Measurements from ENCODE around the gene KCTD18.

Gene KCTD18

DNA sequence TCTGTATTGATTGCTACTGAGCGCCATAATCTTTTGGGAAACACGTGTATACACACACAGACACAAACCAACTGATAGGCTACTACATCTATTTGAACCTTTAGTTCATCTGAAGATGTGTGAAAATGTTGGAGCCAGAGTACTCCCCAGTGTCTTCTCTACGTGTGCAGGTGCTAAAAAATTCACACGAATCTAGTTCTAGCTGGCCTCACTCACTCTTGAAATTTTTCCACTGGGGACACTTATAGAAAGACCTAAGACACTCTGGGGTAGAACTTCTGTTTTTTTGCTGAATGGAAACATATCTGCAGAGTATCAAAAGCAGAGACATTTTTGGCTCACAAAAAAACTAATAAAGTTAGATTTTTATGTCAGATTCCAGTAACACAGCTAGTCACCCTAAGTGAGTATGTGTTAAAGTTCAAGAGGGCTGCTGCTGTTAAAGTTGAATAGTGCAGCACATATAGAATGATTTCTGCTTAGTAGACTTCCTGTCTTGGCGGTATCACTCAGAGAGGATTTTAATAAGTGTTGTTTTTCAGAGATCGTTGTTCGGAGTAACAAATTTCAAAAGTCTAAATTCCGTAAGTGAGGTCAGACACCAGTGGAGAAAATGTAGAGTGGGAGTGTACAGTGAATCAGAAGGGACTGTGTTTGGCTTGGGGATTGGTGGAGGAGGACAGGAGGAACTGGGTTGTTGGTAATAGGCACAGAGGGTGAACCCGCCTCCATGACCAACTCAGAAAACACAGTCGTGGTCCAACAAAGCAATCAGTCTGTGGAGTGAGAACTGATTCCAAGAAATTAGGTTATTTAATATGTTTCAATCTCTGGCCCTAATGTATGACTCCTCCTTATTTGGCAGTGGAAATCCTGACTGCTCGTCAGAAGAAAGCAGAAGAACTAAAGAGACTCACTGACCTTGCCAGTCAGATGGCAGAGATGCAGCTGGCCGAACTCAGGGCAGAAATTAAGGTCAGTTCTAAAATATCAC lies 43.1 kb downstream of the KCTD18 start:
- TF ChIP-seq, protein P1, sequence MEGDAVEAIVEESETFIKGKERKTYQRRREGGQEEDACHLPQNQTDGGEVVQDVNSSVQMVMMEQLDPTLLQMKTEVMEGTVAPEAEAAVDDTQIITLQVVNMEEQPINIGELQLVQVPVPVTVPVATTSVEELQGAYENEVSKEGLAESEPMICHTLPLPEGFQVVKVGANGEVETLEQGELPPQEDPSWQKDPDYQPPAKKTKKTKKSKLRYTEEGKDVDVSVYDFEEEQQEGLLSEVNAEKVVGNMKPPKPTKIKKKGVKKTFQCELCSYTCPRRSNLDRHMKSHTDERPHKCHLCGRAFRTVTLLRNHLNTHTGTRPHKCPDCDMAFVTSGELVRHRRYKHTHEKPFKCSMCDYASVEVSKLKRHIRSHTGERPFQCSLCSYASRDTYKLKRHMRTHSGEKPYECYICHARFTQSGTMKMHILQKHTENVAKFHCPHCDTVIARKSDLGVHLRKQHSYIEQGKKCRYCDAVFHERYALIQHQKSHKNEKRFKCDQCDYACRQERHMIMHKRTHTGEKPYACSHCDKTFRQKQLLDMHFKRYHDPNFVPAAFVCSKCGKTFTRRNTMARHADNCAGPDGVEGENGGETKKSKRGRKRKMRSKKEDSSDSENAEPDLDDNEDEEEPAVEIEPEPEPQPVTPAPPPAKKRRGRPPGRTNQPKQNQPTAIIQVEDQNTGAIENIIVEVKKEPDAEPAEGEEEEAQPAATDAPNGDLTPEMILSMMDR (IDR thresholded peaks at IDR 0.05; ENCODE audit: low read depth, low read length), result no peak
- no peak for TF ChIP-seq EZH2phosphoT487 (IDR thresholded peaks at IDR 0.05; ENCODE audit: low read depth)

DNA sequence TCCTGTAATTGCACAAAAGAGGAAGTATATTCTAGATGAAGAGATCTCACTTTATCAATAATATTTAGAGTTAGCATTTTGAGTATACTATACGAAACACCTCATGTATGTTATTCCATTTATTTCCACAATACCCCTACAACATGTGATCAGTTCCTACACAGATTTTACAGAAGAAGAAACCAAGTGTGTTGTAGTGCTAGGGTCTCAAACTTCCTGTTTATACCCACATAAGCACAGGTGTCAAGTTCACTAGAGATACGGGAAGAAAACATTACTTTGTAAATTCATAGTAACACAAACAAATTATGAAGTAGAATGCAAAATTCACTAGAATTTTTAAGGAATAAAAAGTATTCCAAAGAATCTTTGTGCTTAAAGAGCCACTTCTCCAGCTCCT lies 46.4 kb downstream of the KCTD18 start:
- Histone ChIP-seq H3K27me3 (ENCODE audit: low read depth, low read length) (peaks cover 6% of the 10 kb centered on the region; the same call in 1 of the 2 replicates), H4K20me1 (ENCODE audit: insufficient read depth, low read length) (no peaks in the 10 kb centered on the region), H3K27ac (ENCODE audit: low read length) (no peak overlapping the region), H3K36me3 (replicated peaks; ENCODE audit: low read depth, low read length) (no peaks in the 10 kb centered on the region), H3K4me1 (ENCODE audit: low read length) (peaks cover 2% of the 10 kb centered on the region; the same call in 1 of the 2 replicates), H3K9me3 (ENCODE audit: insufficient read depth, low read length) (no peaks in the 10 kb centered on the region), H3K9ac (ENCODE audit: low read length) (no peak overlapping the region), H2AFZ (ENCODE audit: low read depth, low read length) (no peak overlapping the region), H3K79me2 (ENCODE audit: low read length) (no peaks in the 10 kb centered on the region), H3K4me3 (ENCODE audit: low read length) (no peak overlapping the region), H3K4me2 (ENCODE audit: low read length) (no peak overlapping the region)
- TF ChIP-seq EZH2phosphoT487 (IDR thresholded peaks at IDR 0.05; ENCODE audit: low read depth), result no peak
- TF ChIP-seq, protein P1 (IDR thresholded peaks at IDR 0.05; ENCODE audit: low read depth, low read length), result no peak

More for the DNA sequence above, 43.1 kb downstream of the KCTD18 start:
- Histone ChIP-seq H3K27me3 (ENCODE audit: low read depth, low read length) (no peaks in the 10 kb centered on the region), H3K27ac (ENCODE audit: low read length) (no peak overlapping the region), H3K9me3 (ENCODE audit: insufficient read depth, low read length) (no peaks in the 10 kb centered on the region), H2AFZ (ENCODE audit: low read depth, low read length) (peak overlapping the region; percentile 26; the same call in 1 of the 2 replicates), H3K36me3 (replicated peaks; ENCODE audit: low read depth, low read length) (no peaks in the 10 kb centered on the region), H3K4me2 (ENCODE audit: low read length) (peak overlapping the region; percentile 56), H3K4me3 (ENCODE audit: low read length) (peak overlapping the region; percentile 64), H3K79me2 (ENCODE audit: low read length) (no peaks in the 10 kb centered on the region), H3K4me1 (ENCODE audit: low read length) (peaks cover 9% of the 10 kb centered on the region), H3K9ac (ENCODE audit: low read length) (no peak overlapping the region), H4K20me1 (ENCODE audit: insufficient read depth, low read length) (no peaks in the 10 kb centered on the region)

DNA sequence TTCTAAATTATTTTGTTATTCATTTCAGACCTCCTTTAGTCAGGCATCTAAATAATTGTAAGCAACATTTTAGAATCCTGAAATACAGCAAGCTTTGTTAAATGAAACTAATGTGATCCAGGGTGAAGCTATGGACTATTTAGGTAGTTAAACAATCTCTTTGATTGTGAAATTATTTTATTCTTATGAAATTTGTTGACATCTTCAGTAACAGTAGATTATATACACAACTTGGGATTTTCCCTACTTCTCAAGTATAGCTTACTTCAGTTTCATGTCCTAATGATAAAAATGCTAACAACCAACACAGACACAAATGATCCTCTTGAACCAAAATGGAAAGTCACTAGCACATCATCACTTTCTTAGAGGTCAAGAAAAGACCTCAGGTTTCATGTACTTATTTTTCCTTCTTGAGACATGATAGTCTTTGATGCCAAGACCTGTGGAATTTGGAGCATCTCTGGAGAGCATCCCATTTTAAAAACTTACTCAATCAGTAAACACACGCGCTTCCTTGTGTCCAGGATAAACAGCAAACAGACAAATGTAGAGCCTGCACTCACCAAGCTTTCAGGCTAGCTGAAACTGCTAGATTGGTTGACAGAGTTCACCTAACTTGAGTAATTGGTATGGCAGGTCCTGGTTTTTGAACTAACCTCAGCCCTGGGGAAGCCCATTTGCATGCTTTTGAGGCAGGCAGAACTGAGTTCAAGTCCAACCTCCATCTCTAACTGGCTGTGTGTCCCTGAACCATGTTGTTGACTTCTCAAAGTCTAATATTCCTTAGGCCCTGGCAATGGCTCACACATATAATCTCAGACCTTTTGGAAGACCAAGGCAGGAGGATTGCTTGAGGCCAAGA lies 47.8 kb downstream of the KCTD18 start:
- Histone ChIP-seq H3K27me3 (ENCODE audit: low read depth, low read length) (peaks cover 19% of the 10 kb centered on the region), H3K79me2 (ENCODE audit: low read length) (no peaks in the 10 kb centered on the region), H3K9me3 (ENCODE audit: insufficient read depth, low read length) (no peaks in the 10 kb centered on the region), H3K4me2 (ENCODE audit: low read length) (no peak overlapping the region), H3K36me3 (replicated peaks; ENCODE audit: low read depth, low read length) (no peaks in the 10 kb centered on the region), H2AFZ (ENCODE audit: low read depth, low read length) (no peak overlapping the region), H4K20me1 (ENCODE audit: insufficient read depth, low read length) (no peaks in the 10 kb centered on the region), H3K27ac (ENCODE audit: low read length) (no peak overlapping the region), H3K9ac (ENCODE audit: low read length) (no peak overlapping the region), H3K4me1 (ENCODE audit: low read length) (peaks cover under 1% of the 10 kb centered on the region), H3K4me3 (ENCODE audit: low read length) (no peak overlapping the region)
- no peak for TF ChIP-seq EZH2phosphoT487 (IDR thresholded peaks at IDR 0.05; ENCODE audit: low read depth)
- TF ChIP-seq, protein P1 (IDR thresholded peaks at IDR 0.05; ENCODE audit: low read depth, low read length), result no peak

Measured in OCI-LY3 (cell line).